Activated CD8-positive, alpha-beta memory T cell treated with anti-CD3 and anti-CD28 coated beads, Interleukin-2, amount 10 ng/mL, durations not matched to agents 7 days and 5 days (primary cell): ENCODE results near the gene HTRA1. TPM values are rescaled to one million over a fixed set of nuclear protein-coding genes. Genes with fewer than 3 reads are reported as not detected.

Experiments used
- ATAC-seq: fragments of 150-1000 bp; cut with Tn5 transposase; one replicate; pipeline ENCODE4 v1.10.0; 2021; ENCODE audit warnings: moderate library complexity
- CTCF ChIA-PET: fragments of 350-600 bp; sonication (Branson Sonifier 250); formaldehyde crosslinking; loops from one replicate; lab custom pipeline; 2021; ENCODE audit warnings: antibody characterized with exemption; lab: Charles Lee
- DNase-seq: peaks from one replicate; pipeline ENCODE4 v3.0.0-alpha.2; 2020
- H3K27ac Mint-ChIP-seq: one replicate; pipeline ENCODE4 v1.8.0; 2021; ENCODE audit warnings: mild to moderate bottlenecking, mixed read lengths
- H3K27me3 Mint-ChIP-seq: one replicate; pipeline ENCODE4 v1.8.0; 2021; ENCODE audit warnings: mixed read lengths
- H3K36me3 Mint-ChIP-seq: one replicate; pipeline ENCODE4 v1.8.0; 2021; ENCODE audit warnings: mild to moderate bottlenecking, mixed read lengths
- H3K4me1 Mint-ChIP-seq: one replicate; pipeline ENCODE4 v1.8.0; 2021; ENCODE audit warnings: mixed read lengths
- H3K4me3 Mint-ChIP-seq: one replicate; pipeline ENCODE4 v1.8.0; 2021; ENCODE audit warnings: mild to moderate bottlenecking, moderate library complexity, mixed read lengths
- H3K9me3 Mint-ChIP-seq: one replicate; pipeline ENCODE4 v1.8.0; 2022; ENCODE audit warnings: low read depth, mixed read lengths
- total RNA-seq, 2 experiments: library from RNA; stranded (reverse); gene quantifications; one replicate each; pipeline ENCODE4 v1.2.3, GENCODE V29; 2021

HTRA1 gene
- total RNA-seq, 2 experiments from 2014 or later, result not detected

- ATAC-seq, result no peak
- H3K4me3 Mint-ChIP-seq, result no peak overlapping the region
- CTCF ChIA-PET, result interaction anchor here (0.6 to 2.0 kb wide), 5 partner anchors 14 to 40 kb away, joined by 3 to 8 read pairs (median 4); no protein-coding TSS in a partner anchor
- peaks cover 11% of the 10 kb centered on the region for H3K4me1 Mint-ChIP-seq
- no peaks in the 10 kb centered on the region for H3K27me3 Mint-ChIP-seq
- H3K27ac Mint-ChIP-seq, result no peak overlapping the region
- H3K9me3 Mint-ChIP-seq, result no peaks in the 10 kb centered on the region
- no peak for DNase-seq
- no peaks in the 10 kb centered on the region for H3K36me3 Mint-ChIP-seq
These were observed 89.6 kb downstream of the HTRA1 start for GRCh38 chr10:122550983-122551382.

GRCh38 chr10:122551450-122551849 is 90.1 kb downstream of the HTRA1 start:
- Mint-ChIP-seq H3K9me3 (no peaks in the 10 kb centered on the region), H3K4me3 (no peak overlapping the region), H3K36me3 (no peaks in the 10 kb centered on the region), H3K4me1 (peaks cover 11% of the 10 kb centered on the region), H3K27me3 (peaks cover 2% of the 10 kb centered on the region), H3K27ac (no peak overlapping the region)
- CTCF ChIA-PET, result interaction anchor here (0.7 to 2.0 kb wide), 3 partner anchors 14 to 41 kb away, joined by 3 to 8 read pairs (median 4); no protein-coding TSS in a partner anchor
- DNase-seq (peak; percentile 63), ATAC-seq (peak; percentile 61)

GRCh38 chr10:122553341-122553740 is 92.0 kb downstream of the HTRA1 start:
- no peaks in the 10 kb centered on the region for H3K36me3 Mint-ChIP-seq
- no peak for DNase-seq
- H3K9me3 Mint-ChIP-seq, result no peaks in the 10 kb centered on the region
- H3K4me1 Mint-ChIP-seq, result peaks cover 16% of the 10 kb centered on the region
- CTCF ChIA-PET, result no interaction called here
- no peak overlapping the region for H3K4me3 Mint-ChIP-seq
- H3K27ac Mint-ChIP-seq, result no peak overlapping the region
- H3K27me3 Mint-ChIP-seq, result peaks cover 2% of the 10 kb centered on the region
- ATAC-seq, result no peak

GRCh38 chr10:122554131-122555036 is 93.0 kb downstream of the HTRA1 start:
- Mint-ChIP-seq H3K4me3 (no peak overlapping the region), H3K9me3 (no peaks in the 10 kb centered on the region), H3K36me3 (no peaks in the 10 kb centered on the region), H3K4me1 (peaks cover 27% of the 10 kb centered on the region), H3K27me3 (peaks cover 10% of the 10 kb centered on the region), H3K27ac (no peak overlapping the region)
- ATAC-seq (no peak), DNase-seq (no peak)
- CTCF ChIA-PET, result interaction anchor here (1.6 kb wide), 1 partner anchor 11 kb away, joined by 4 read pairs; no protein-coding TSS in a partner anchor

GRCh38 chr10:122555442-122555841 is 94.1 kb downstream of the HTRA1 start:
- Mint-ChIP-seq H3K4me1 (peaks cover 30% of the 10 kb centered on the region), H3K4me3 (no peak overlapping the region), H3K27ac (no peak overlapping the region), H3K9me3 (no peaks in the 10 kb centered on the region), H3K27me3 (peaks cover 20% of the 10 kb centered on the region), H3K36me3 (no peaks in the 10 kb centered on the region)
- CTCF ChIA-PET, result no interaction called here
- DNase-seq (no peak), ATAC-seq (no peak)

- Mint-ChIP-seq H3K27me3 (peaks cover 40% of the 10 kb centered on the region), H3K27ac (no peak overlapping the region), H3K4me3 (no peak overlapping the region), H3K4me1 (peaks cover 26% of the 10 kb centered on the region), H3K36me3 (no peaks in the 10 kb centered on the region), H3K9me3 (no peaks in the 10 kb centered on the region)
- CTCF ChIA-PET, result interaction anchor here (0.8 to 2.7 kb wide), 2 partner anchors 8 to 10 kb away, joined by 3 to 13 read pairs; no protein-coding TSS in a partner anchor
- ATAC-seq, result no peak
- no peak for DNase-seq
These were observed 96.2 kb downstream of the HTRA1 start for GRCh38 chr10:122557516-122557915.

GRCh38 chr10:122558452-122558851 is 97.1 kb downstream of the HTRA1 start:
- Mint-ChIP-seq H3K27ac (peak overlapping the region; percentile 8), H3K4me3 (no peak overlapping the region), H3K9me3 (no peaks in the 10 kb centered on the region), H3K4me1 (peaks cover 26% of the 10 kb centered on the region), H3K27me3 (peaks cover 49% of the 10 kb centered on the region), H3K36me3 (no peaks in the 10 kb centered on the region)
- ATAC-seq (peak; percentile 42), DNase-seq (no peak)
- CTCF ChIA-PET, result interaction anchor here (2.7 kb wide), 1 partner anchor 7 kb away, joined by 13 read pairs; no protein-coding TSS in a partner anchor

GRCh38 chr10:122559228-122559627 is 97.9 kb downstream of the HTRA1 start:
- ATAC-seq, result no peak
- Mint-ChIP-seq H3K27me3 (peaks cover 56% of the 10 kb centered on the region), H3K4me1 (peaks cover 26% of the 10 kb centered on the region), H3K9me3 (no peaks in the 10 kb centered on the region), H3K4me3 (no peak overlapping the region), H3K36me3 (no peaks in the 10 kb centered on the region), H3K27ac (no peak overlapping the region)
- DNase-seq, result no peak
- CTCF ChIA-PET, result no interaction called here

- no peak within 1 kb of the TSS for H3K4me3 Mint-ChIP-seq
- H3K4me1 Mint-ChIP-seq, result peaks cover 26% of the 10 kb centered on the region
- CTCF ChIA-PET, result no interaction called here
- ATAC-seq (no peak), DNase-seq (no peak)
- no peaks in the 10 kb centered on the region for H3K36me3 Mint-ChIP-seq
- peaks cover 64% of the 10 kb centered on the region for H3K27me3 Mint-ChIP-seq
- H3K9me3 Mint-ChIP-seq, result no peaks in the 10 kb centered on the region
- no peak within 1 kb of the TSS for H3K27ac Mint-ChIP-seq
These were observed 99.0 kb downstream of the HTRA1 start, which contains the start of gene DMBT1 for GRCh38 chr10:122560279-122560804. DMBT1 (plus strand) TSS chr10:122560754; CDS start chr10:122560771, 17 bp downstream.

- CTCF ChIA-PET, result interaction anchor here (1.0 to 1.2 kb wide), 2 partner anchors 49 to 263 kb away, joined by 3 read pairs; no protein-coding TSS in a partner anchor
- Mint-ChIP-seq H3K9me3 (no peaks in the 10 kb centered on the region), H3K27me3 (peaks cover 70% of the 10 kb centered on the region), H3K4me3 (no peak overlapping the region), H3K4me1 (peaks cover 30% of the 10 kb centered on the region), H3K27ac (no peak overlapping the region), H3K36me3 (no peaks in the 10 kb centered on the region)
- DNase-seq (no peak), ATAC-seq (no peak)
These were observed 99.9 kb downstream of the HTRA1 start for GRCh38 chr10:122561212-122561611.

GRCh38 chr10:122561792-122562191 is 100.4 kb downstream of the HTRA1 start:
- Mint-ChIP-seq H3K4me3 (no peak overlapping the region), H3K9me3 (no peaks in the 10 kb centered on the region), H3K27me3 (peaks cover 69% of the 10 kb centered on the region), H3K4me1 (peaks cover 28% of the 10 kb centered on the region), H3K36me3 (no peaks in the 10 kb centered on the region), H3K27ac (no peak overlapping the region)
- no peak for ATAC-seq
- no peak for DNase-seq
- CTCF ChIA-PET, result interaction anchor here (0.7 to 1.2 kb wide), 3 partner anchors 24 to 263 kb away, joined by 3 read pairs; no protein-coding TSS in a partner anchor
